KBM-7 (cell line): ENCODE measurements around the gene CDK5RAP1.
A peak's percentile ranks its signal among the peaks of the same experiment; 100 is the strongest.

Experiments
- DNase-seq: peaks from one replicate; pipeline ENCODE4 v3.0.0-alpha.2; 2015
- in situ Hi-C: fragments of 300-500 bp; cut with MboI; formaldehyde crosslinking; loops from 2 replicates; pipeline ENCODE4 v1.14.3; 2020; ENCODE audit warnings: low sequenced_read_pairs, low pct_unique_long_range_greater_than_20kb, mixed read lengths

CDK5RAP1 gene

DNA sequence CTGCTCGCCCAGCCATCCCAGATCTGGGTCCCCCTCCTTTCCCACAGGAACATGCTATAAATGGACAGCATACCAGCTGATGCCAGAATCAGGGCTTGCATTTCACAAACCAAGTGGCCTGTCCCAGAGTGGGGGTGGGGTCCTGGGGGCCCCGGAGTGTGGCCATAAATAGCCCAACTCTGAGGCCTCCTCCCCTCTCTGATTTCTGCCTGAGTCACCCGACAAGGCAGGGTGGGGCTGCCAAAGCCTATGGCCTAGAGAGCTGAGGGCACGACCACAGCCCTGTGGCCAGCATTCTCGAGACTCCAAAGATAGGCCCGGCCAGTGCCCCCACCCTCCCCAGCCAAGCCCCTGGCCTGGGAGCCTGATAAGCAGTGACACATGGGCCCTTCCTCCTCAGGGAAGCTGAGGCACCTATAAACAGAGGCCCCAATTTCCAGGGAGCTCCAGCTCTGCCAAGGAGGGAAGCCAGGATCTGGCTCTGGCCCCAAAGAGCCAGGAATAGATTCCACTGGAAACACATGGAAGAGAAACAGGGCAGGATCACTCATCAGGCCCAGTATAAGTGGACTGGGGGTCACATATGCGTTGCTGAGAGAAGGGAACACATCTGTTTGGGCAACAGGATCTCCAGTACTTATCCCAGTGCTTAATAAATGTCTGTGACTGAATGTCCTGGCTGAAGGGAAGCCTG lies 22.0 kb upstream of the CDK5RAP1 start:
- DNase-seq, result no peak

DNA sequence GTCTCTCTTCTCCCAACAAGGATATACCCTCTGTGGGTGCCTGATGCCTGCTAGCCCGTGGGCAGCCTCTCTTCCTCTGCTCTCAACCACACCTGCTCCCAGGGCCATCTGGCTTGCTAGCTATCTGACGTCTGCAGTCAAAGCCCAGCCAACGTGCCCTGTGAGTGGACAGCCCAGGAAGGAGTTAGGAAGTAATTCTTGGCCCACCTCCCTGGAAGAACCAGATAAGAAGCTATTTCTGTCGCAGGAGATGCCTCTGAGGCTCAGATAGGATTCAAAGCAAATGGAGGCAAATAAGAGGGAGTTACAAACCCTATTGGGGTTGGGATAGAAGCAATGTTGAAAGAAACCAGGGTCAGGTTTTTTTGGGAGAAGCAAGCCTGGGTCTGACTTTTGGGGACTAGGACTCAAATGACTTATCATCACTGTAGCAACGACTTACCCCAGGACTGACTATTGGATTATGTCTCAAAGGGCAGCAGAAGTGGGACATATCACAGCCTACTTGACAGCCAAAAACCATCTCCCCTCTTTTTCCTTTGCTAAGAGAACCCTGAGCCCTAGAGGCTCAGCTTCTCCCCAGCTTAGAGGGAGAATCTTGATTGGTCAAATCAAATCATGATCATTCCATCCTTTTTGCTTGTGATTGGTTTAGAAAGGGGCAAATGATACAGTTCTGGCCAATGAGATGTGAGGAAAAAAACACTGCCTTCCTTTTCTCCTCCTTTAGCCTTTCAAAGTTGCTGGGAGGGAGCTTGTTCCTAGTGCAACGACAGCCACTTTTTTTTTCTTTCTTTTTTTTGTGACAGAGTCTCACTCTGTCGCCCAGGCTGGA lies 18.0 kb upstream of the CDK5RAP1 start:
- DNase-seq, result no peak
- in situ Hi-C loops, result no loop called here

More for the DNA sequence above, 22.0 kb upstream of the CDK5RAP1 start:
- in situ Hi-C loops, result no loop called here

DNA sequence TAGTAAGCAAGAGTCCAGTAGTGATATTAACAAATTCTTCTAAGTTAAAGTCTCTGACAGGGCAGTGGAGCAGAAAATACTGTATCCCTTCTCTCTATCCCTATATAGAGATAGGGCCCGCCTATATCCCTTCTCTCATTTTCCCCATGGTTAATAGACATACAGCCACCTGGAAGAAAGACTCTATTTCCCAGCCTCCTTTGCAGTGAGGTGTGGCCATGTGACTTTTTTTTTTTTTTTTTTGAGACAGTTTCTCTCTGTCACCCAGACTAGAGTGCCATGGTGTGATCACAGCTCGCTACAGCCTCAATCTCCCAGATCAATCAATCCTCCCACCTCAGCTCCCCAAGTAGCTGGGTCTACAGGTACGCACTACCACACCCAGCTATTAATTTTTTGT lies 16.7 kb upstream of the CDK5RAP1 start:
- in situ Hi-C loops, result no loop called here
- DNase-seq, result no peak

DNA sequence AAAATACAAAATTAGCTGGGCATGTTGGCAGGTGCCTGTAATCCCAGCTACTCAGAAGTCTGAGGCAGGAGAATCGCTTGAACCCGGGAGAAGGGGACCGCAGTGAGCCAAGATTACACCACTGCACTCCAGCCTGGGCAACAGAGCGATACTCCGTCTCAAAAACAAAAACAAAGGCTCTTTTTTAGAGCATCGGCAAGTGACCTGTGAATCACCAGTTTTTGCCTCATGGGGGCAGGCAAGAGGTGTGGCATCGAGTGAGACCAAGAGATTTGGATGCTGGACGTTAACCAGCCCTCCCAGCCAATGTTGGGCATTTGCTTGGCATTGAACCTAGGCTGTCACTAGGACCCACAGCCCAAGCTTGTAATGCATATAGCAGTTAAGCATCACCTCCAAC lies 14.6 kb upstream of the CDK5RAP1 start:
- in situ Hi-C loops, result no loop called here
- peak; percentile 22 for DNase-seq

- DNase-seq, result no peak
- in situ Hi-C loops, result no loop called here
Measured at GRCh38 chr20:33412484-33412838, 11.1 kb upstream of the CDK5RAP1 start.

- no peak for DNase-seq
- in situ Hi-C loops, result no loop called here
Measured at GRCh38 chr20:33411711-33412483, 10.6 kb upstream of the CDK5RAP1 start.

GRCh38 chr20:33411242-33411641 lies 9.9 kb upstream of the CDK5RAP1 start:
- no peak for DNase-seq
- in situ Hi-C loops, result no loop called here

DNA sequence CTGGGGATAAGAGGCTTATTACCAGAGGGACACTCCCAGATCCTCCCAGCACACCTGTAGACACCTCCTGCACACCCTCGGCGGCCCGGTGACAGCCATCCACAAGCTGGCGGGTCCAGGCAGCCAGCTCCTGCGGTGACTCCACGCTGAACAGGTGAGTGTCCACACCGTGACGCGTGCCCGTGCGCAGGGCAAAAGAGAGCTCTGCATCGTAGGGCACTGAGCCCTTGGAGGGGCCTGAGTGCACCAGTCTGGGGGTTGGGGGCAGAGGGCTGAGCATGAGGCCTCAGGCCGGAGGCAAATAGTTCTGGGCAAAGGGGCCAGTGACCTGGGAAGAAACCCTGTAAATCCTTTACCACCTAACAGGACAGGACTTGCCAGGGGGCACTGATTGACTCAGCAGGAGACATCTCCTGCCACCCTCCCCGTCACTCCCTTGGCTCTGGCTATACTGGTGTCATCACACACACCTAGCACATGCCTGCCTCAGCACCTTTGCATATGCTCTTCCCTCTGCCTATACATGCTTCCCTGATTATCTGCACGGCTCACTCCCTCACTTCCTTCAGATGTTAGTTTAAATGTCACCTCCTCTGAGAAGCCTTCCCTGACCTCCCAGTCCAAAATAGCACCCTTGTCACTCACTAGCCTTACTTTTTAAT lies 8.9 kb upstream of the CDK5RAP1 start:
- DNase-seq, result no peak
- in situ Hi-C loops, result no loop called here

DNA sequence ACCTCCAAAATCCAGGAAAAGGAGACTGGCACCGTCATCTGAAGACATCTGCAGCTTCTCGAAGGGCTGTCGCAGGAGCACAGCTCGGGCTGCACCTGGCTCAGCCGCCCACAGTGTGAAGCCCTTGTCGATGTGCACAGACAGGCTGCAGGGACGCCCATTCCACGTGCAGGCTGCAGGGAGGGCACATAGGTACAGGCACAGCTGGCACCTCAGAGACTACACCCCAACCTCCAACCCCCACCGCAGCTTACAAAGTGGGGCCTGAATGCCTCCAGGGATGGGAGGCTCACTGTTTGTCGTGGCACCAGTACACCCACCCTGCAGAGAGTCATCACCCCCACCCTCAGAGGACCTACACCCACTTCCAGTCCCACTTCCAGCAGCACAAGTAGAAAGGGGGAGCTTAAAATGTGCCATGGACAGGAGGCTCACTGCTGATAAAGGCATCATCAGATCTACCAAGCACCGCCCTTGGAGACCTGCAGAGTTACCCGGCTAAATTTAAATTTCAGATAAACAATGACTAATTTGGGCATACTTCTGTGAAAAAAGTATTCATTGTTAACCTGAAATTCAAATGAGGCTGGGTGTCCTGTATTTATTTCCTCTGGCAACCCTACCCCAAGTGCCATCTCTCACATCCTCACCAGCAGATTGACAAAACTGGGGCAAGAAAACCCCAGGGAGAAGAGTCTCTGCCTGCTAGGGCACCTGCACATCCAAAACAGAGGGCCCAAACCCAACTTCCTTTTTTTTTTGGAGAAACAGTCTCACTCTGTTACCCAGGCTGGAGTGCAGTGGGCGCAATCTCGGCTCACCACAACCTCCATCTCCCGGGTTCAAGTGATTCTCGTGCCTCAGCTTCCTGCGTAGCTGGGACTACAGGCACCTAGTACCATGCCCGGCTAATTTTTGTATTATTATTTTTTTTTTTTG lies 7.7 kb upstream of the CDK5RAP1 start:
- no peak for DNase-seq
- in situ Hi-C loops, result no loop called here

DNA sequence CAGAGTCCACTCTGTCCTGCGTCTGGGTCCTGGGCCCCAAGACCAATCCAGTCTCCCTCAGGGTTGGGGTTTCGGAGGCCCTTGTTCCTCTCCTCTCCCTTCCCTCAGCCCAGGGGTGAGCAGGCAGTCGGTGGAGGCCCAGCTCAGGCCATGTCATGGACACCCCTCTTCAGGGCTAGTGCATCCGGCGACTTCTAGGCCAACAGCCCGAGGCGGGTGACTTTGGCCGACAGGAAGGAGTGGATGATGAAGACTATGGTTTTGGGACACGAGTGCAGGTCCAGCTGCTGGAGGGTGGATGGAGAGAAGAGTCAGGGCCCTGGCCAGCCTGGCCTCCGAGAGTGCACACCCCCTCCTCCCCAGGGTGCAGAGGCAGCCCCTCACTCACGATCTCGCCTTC lies 7.0 kb upstream of the CDK5RAP1 start:
- no peak for DNase-seq

GRCh38 chr20:33407796-33408195 lies 6.5 kb upstream of the CDK5RAP1 start:
- DNase-seq, result no peak
- in situ Hi-C loops, result no loop called here

More for the DNA sequence above, 7.0 kb upstream of the CDK5RAP1 start:
- in situ Hi-C loops, result no loop called here

DNA sequence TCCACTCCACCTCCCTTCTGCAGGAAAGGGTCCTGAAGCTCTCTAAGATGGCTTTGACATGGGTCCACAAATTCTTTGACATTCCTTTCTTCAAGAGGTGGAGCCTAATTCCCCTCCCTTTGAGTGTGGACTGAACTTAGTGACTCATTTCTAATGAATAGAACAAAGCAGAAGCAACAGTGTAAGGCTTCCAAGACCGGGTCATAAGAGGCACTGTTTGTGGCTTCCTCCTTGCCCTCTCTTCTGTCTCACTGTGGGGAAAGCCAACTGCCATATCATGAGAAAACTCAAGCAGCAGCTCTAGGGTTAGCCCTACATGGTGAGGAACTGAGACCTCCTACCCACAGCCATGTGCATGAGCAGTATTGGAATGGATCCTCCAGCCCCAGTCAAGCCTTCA lies 5.9 kb upstream of the CDK5RAP1 start:
- in situ Hi-C loops, result no loop called here
- DNase-seq, result peak; percentile 27

- DNase-seq, result no peak
- in situ Hi-C loops, result no loop called here
Measured at GRCh38 chr20:33404281-33404680, 3.0 kb upstream of the CDK5RAP1 start.

DNA sequence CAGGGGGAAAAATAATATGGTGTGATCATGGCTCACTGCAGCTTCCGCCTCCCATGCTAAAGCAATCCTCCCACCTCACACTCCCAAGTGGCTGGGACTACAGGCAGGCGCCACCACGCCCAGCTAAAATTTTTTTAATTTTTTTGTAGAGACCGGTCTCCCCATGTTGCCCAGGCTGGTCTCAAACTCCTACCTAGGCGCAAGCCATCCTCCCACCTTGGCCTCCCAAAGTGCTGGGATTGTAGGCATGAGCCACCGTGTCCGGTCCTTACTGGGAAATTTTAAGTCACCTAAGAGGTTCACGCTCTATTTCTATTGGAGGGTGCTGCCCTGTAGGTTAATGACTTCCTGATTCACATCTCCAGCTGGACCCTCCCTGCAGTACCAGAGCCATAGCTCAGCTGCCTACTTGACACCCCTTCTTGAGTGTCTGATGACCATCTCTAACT lies 626 bp upstream of the CDK5RAP1 start:
- in situ Hi-C loops, result no loop called here
- DNase-seq, result peak; percentile 42

GRCh38 chr20:33400812-33401183 lies 521 bp downstream of the CDK5RAP1 start:
- DNase-seq, result peak; percentile 32
- in situ Hi-C loops, result no loop called here

DNA sequence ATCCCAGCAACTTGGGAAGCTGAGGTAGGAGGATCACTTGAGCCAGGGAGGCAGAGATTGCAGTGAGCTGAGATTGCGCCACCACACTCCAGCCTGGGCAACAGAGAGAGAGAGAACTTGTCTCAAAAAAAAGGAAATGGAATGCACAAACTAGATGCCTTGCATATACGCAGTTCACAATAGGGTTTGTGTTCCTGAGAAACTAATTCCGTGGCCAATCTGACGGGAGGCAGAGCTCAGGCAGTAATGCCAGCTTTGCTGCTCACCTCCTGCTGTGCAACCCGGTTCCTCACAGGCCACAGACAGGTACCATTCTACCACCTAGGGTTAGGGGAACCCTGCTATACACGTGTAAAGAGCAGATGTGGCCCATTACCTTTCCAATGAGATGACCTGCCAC lies 1.4 kb downstream of the CDK5RAP1 start:
- DNase-seq, result peak; percentile 25
- in situ Hi-C loops, result no loop called here

DNA sequence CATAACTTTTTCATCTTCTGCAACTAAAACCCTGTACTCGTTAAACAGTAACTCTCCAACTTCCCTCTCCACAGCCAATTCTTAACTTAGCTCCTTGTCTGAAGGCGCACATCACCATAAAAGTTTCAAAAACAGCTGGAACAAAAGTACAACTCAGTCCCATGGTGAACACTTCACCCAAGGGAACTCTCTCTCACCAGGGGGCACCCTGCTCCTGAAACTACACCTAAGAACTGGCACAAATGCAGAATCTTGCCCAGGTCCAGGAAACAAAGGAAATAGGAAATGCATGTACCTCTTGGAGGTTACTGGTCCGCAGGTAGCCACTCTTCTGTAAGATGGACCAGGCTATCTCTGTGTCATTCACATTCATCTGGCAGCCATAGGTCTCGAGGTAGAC lies 6.6 kb downstream of the CDK5RAP1 start:
- DNase-seq, result no peak
- in situ Hi-C loops, result no loop called here

- in situ Hi-C loops, result no loop called here
- no peak for DNase-seq
Measured at GRCh38 chr20:33393609-33394008, 7.7 kb downstream of the CDK5RAP1 start.
